Activated effector memory CD4-positive, alpha-beta T cell treated with anti-CD3 and anti-CD28 coated beads, Interleukin-2, amount 50 U/mL, for 16 hours (primary cell): ENCODE data around the gene JAKMIP3.

Experiments used
- DNase-seq: peaks from one replicate; pipeline ENCODE4 v3.0.0-alpha.2; 2020

JAKMIP3 gene

GRCh38 chr10:132113766-132114365 is 48.1 kb downstream of the JAKMIP3 start:
- peak; percentile 53 for DNase-seq

GRCh38 chr10:132114953-132115520 is 49.3 kb downstream of the JAKMIP3 start:
- DNase-seq: peak; percentile 58
